RPMI7951 (cell line): ENCODE results near the gene OR1I1. TPM values are rescaled to one million over a fixed set of nuclear protein-coding genes. Genes with fewer than 3 reads are reported as not detected.
A peak's percentile ranks its signal among the peaks of the same experiment; 100 is the strongest.
"Not testable (repeated sequence)": the region's sequence is repeated elsewhere in the genome, so short reads cannot be mapped to it uniquely, and the experiment has no call there.

Experiments
- DNase-seq: peaks from one replicate; pipeline ENCODE4 v3.0.0-alpha.2; 2012; ENCODE audit warnings: low read depth
- total RNA-seq: library from RNA; depleted of rRNA; stranded (reverse); fragments of >200 nt; shearing (Covaris generic); gene quantifications from 2 replicates; pipeline ENCODE4 v1.2.3, GENCODE V29; 2014; rRNA removed

Gene OR1I1, protein sequence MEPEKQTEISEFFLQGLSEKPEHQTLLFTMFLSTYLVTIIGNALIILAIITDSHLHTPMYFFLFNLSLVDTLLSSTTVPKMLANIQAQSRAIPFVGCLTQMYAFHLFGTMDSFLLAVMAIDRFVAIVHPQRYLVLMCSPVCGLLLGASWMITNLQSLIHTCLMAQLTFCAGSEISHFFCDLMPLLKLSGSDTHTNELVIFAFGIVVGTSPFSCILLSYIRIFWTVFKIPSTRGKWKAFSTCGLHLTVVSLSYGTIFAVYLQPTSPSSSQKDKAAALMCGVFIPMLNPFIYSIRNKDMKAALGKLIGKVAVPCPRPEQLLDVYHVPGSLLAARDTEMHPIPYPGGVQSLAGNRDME
- total RNA-seq, result not detected in 2 replicates

DNA sequence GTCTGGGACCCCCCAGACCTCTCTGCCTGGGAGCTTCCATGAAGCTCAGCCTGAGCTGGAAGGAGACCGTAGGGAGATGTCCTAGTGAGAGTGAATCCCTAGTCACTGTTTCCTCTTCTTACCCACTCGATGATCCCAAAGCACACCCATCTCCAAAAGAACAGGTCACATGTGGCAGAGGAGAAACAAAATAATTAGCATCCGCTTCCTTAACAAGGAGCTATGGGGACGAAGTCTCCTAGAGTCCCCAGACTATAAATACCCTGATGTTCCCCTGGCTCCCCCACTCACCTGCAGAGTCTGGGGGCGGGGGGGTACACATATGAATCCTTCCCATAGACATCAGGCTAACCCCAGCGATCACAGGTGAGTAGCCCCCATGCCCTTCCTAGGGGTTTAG lies at the start of gene OR1I1:
Gene OR1I1, plus strand, starts transcription at position 301 of the 400 bp plus-strand sequence. CDS start 4,855 bp downstream, outside the sequence.
- no peak for DNase-seq

DNA sequence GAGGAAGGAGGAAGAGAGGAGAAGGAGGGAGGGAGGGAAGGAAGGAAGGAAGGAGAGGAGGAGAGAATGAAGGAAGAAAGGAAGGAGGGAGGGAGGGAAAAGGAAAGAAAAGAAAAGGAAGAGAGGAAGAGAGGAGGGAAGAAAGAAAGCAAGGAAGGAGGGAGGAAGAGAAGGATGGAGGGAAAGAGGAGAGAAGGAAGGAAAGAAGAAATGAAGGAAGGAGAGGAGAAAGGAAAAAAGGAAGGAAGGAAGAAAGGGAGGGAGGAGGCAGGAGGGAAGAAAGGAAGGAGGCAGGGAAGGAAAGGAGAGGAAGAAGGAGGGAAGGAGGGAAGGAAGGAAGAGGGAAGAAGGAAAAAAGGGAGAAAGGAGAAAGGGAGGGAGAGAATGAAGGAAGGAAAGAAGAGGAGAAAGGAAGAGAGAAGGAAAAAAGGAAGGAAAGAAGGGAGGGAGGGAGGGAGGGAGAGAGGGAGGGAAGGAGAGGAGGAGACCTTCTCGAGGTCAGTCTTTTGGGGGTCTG lies 46.2 kb upstream of the OR1I1 start:
- no peak for DNase-seq

DNA sequence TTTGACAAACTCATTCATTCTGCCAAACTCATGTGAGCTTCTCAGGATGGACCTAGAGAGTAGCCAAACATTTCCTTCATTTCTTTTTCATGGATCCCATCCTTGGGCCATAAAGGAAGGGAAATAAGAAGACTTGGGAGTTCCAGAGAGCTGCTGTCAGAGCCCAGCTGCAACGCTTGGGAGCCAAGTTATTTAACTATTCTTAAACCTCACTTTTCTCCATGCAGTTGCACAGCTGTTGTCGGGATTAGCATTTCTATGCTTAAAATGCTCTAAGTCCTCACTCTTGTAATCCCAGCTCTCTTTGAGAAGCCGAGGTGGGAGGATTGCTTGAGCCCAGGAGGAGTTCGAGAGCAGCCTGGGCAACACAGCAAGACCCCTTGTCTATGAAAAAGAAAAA lies 44.4 kb upstream of the OR1I1 start:
- no peak for DNase-seq

DNA sequence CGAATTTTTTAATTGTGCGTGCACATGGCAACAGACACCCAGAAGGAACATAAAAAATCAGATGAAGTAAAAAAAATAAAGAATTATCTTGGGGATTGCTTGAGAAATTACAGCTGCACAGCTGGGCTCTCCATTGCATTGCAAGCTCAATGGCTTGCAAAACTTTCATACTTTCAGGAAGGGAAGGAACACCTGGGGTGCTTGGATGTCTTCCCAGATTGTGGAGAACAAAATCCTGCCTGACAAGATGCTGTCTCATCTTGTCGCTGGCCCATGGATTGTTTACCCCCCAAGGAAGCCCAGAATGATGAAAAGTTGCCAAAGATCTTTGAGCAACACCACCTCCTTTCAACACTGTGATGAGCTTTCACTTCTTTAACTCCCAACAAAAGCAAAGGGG lies 43.7 kb upstream of the OR1I1 start:
- DNase-seq, result peak; percentile 63

DNA sequence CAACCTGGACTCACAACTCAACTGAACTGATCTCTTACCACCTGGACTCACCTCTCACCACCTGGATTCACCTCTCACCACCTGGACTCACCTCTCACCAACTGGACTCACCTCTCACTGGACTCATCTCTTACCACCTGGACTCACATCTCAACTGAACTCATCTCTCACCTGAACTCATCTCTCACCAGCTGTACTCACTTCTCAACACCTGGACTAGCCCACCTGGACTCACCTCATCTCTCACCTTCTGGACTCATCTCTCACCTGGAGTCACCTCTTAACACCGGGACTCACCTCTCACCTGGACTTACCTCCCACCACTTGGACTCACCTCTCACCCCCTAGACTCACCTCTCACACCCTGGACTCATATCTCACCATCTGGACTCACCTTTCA lies 40.0 kb upstream of the OR1I1 start:
- DNase-seq, result no peak

DNA sequence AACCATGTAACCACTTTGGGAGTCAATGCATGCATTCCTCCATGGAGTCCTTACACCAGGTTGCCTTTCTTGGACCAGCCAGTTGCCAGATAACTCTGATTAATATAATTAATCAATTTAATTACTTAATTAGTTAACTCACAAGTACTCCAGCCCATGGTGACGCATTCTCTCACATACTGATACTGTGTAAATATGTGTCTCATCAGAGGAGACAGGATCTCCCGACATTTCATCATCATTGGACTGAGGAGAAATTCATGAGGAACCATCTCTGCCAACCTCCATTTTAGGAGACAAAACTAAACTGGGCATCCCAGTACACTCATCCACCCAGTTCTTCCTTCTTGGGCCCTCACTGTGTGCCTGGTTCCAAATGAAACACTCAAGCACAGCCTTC lies 39.2 kb upstream of the OR1I1 start:
- no peak for DNase-seq

DNA sequence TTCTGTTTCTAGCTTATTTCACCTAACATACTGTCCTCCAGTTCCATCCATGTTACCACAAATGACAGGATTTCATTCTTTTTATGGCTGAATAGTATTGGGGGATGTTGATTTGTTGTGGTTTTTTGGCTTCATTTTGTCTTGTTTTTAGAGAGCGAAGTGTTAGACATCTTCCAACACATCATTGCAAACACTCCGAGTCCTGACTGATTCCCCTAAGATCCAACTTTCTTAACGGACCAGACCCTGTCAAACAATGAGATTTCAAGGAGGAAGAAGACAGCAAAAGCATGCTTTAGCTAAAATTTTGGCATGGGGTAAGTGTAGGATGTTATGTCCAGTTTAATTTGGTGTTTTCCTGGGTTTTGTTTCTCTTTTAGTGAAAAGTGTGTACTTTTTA lies 36.5 kb upstream of the OR1I1 start:
- no peak for DNase-seq

DNA sequence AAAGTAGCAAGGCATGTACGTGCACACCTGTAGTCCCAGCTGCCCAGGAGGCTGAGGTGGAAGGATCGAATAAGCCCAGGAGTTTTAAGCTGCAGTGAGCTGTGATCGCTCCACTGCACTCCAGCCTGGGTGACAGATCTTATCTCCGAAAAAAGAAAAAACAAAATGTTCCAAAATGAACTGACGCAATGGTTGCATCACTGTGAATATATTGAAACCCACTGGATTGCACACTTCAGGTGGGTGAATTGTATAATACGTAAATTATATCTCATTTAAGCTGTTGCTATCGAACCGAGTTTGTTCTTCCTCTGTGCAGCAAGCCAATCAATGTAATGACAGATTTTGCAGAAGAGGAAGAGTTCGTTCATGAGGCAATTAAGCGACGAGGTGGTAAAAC lies 34.3 kb upstream of the OR1I1 start:
- no peak for DNase-seq

DNA sequence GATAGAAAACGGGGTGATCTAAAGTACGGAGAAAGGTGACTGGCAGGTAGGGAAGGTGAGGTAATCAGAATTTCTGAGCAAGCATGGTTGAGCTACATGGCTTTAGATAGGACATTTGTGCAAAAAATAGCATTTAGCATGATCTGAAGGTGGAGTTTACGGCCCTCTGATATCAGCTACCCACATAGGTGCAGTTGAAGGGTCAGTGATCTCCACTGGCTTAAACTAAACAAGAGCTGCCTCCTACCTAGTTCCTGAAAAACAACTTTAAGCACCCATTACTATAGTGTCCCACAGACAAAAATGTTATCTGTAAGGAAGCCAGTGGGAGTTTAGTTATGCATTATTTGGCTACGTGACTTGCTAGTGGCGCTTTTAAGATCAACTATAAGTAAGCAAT lies 33.9 kb upstream of the OR1I1 start:
- no peak for DNase-seq

DNA sequence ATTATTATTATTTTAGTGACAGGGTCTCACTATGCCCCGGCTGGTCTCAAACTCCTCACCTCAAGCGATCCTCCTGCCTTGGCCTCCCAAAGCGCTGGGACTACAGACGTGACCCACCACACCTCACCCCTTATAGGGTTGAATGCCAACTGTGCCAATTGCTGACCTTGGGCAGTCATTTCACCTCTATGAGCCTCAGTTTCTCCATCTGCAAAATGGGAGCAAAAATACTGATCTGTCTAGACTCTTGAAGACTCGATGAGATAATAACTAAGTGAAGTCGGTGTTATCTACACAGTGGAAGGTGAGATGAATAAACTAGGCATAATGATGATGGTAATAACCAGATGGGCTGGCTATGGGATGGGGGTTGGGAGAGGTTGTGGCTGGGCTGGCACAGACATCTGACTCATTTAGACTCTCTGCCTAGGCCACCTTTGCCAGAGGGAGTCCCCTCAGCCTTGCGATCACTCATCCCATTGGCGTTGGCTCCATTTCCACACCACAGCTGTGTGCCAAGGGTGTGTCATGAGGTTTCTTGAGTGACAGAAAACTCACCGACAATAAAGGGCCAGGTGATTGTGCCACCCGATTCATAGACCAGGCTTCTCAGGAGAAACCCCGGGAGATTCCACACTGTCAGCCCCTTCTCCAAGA lies 33.0 kb upstream of the OR1I1 start, which contains the start of gene CASP14:
Gene CASP14, plus strand, starts transcription at position 596 of the 657 bp plus-strand sequence. CDS start 2,772 bp downstream, outside the sequence.
- peak; percentile 13 for DNase-seq

DNA sequence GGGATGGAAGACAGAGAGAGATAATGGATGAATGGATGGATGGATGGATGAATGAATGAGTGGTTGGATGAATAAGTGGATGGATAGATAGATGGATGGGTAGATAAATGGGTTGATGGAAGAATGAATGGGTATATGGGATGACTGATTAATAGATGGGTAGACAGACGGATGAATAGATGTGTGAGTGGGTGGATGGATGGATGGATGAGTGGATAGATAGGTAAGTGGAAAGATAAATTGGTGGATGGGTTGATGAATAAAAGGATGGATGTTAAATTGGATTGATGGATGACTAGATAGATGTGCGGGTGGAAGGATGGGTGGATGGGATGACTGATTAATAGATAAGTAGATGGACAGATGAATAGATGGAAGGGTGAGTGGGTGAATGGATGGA lies 31.4 kb upstream of the OR1I1 start:
- DNase-seq, result no peak

DNA sequence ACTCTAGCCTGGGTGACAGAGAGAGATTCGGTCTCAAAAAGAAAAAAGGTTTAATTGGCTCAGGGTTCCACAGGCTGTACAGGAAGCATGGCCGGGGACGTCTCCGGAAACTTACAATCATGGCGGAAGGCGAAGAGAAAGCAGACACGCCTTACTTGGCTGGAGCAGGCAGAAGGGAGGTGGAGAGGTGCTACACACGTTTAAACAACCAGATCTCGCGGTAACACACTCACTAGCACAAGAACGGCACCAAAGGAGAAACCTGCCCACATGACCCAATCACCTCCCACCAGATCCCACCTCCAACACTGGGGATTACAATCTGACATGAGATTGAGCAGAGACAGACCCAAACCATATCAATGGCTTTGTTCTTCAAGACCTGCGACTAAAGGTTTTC lies 20.0 kb upstream of the OR1I1 start:
- DNase-seq, result peak; percentile 34

DNA sequence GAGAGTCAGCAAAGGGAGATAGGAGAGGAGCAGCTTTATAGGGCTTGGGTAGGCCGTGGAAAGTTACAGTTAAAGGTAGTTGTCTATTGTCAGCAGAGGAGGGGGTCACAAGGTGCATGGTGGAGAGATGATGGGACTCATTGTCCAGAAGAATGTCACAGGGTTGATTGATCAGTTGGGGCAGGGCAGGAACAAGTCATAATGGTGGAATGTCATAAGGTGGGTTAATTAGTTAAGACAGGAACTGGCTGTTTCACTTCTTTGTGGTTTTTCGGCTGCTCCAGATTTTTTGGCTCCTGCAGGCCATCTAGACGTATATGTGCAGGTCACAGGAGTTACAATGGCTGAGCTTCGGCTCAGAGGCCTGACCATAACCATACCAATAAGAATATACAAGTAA lies 11.6 kb upstream of the OR1I1 start:
- peak; percentile 33 for DNase-seq

DNA sequence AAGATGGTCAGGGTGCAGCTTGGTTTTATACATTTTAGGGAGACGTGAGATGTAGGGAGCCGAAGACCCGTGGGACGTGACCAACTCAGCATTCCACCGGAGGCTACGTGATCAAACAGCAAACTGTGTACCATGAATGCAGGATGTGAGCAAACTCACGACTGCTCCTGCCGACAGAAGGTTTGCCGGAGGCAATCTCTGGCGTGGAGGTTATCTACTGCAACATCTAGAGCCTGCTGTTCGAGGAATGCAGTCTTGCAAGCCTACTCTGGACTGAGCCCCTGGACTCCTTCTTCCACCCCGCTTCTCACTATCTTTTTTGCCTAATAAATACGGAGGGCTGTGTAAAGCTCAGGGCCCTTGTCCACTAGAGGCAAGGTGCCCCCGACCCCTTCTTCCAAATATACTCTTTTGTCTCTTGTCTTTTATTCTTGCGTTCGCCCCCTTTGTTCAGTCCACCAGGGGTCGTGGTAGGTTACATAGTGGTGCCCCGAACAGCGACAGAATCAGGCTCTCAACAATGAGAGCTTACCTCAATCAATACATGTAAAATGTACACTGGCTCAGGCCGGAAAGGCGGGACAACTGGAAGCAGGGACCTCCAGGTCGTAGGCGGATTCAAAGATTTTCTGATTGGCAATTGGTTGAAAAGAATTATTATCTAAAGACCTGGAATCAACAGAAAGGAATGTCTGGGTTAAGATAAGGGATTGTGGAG lies 8.9 kb upstream of the OR1I1 start:
- DNase-seq, result peak; percentile 94

DNA sequence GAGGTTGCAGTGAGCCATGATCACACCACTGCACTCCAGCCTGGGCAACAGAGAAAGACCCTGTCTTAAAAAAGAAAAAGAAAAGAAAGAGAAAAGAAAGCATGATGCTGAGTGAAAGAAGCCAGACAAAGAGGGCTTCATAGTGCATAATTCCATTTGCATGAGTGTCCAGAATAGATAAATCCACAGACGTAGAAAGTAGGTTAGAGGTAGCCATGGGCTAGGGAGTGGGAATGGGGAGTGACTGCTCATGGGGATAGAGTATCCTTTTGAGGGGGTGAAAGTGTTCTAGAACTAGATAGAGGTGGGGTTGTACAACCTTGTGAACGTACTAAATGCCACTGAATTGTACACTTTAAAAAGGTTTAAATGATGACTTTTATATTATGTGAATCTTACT lies 7.6 kb upstream of the OR1I1 start:
- DNase-seq, result peak; percentile 22

DNA sequence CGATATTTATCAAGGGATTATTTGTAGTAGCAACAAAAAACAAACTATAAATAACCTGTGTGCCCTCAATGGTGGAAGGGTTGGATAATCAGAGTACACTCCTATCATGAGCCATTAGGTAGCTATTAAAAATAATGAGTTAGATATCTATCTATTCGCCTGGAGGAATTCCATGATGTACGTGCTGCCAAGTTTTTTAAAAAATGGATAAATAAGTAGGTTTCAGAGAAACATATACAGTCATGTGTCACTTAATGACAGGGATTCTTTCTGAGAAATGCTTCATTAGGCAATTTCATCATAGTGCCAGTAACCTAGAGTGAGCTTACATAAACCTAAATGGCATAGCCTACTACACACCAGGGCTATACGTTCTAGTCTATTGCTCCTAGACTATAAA lies 6.2 kb upstream of the OR1I1 start:
- DNase-seq, result no peak

DNA sequence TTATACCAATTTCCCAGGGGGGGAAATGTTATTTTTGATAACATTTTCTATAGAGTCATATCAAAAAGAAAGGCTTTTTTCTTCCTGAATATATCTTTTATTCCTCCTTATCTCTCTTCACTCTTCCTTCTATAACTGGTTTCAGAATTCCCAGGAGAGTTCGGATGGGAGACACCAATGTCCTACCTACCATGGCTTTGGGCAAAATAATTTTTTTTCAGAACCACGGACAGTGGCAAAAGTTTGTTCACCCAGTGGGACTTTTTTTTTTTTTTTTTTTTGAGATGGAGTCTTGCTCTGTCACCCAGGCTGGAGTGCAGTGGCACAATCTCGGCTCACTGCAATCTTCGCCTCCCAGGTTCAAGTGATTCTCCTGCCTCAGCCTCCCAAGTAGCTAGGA lies 2.0 kb upstream of the OR1I1 start:
- DNase-seq, result peak; percentile 33

DNA sequence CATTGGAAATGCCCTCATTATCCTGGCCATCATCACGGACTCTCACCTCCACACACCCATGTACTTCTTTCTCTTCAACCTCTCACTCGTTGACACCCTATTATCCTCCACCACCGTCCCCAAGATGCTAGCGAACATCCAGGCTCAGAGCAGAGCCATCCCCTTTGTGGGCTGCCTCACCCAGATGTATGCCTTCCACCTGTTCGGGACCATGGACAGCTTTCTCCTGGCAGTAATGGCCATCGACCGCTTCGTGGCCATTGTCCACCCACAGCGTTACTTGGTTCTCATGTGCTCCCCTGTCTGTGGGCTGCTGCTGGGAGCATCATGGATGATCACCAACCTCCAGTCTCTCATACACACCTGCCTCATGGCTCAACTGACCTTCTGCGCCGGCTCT lies 5.2 kb downstream of the OR1I1 start:
- DNase-seq, result no peak

DNA sequence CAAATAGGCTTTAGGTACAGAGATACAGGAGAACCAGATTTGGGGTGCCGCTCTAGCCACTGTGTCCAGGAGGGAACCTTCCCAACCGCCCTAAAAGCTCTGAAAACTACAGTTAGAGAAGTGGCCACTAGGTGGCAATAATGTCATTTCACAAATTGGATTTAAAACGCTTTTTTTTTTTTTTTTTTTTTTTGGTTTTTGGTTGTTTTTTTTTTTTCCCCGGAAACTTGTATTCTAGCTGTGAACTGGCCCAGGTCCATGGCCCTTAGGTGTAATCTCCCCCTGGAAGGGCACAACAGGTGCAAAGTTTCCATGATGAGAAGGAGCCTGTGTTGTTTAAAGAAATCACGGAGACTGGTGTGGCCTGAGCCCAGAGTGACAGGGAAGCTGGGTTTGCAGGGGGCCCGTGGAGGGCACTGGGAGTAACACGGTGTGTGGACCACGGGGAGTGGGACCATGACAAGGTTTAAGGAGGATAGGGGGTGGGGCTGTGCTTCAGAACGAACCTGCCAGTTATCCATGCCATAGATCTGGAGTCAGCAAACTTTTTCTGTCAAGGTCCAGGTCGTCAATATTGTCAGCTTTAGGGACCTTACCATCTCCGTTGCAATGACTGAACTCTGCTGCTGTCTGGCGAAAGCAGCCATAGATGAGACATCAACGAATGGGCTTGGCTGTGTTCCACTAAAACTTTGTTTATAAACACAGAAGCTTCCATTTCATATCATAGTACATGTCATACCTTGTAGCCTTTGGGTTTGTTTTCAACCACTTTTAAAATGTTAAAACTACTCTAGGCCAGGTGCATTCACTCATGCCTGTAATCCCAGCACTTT lies 10.1 kb downstream of the OR1I1 start:
- DNase-seq, result peak; percentile 67

DNA sequence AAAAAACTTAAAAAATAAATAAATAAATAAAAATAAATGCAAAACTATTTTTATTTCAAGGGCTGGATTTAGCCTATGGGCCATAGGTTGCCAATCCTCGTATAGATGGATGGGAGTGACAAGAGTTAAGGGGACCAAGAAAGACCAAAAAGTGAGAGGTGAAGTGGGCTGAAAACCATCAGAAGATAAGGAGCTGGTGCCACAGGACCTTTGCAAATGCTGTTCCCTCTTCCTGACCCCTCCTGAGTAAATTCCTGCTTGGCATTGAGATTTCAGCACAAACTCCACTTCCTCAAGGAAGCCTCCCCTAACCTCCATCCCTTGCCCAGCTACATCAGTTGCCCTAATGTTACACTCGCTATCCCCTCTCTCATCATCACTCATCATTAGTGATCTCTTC lies 11.0 kb downstream of the OR1I1 start:
- no peak for DNase-seq

DNA sequence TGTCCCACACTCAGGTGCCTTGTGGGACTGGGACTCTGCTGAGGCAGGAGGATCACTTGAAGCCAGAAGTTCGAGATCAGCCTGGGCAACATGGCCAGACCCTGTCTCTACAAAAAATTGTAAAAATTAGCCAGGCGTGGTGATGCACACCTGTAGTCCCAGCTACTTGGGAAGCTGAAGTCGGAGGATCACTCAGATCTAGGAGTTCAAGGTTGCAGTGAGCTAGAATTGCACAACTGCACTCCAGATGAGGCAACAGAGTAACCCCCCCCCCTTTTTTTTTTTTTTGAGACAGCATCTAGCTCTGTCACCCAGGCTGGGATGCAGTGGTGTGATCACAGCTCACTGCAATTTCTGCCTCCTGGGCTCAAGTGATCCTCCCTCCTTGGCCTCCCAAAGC lies 14.2 kb downstream of the OR1I1 start:
- DNase-seq, result no peak

DNA sequence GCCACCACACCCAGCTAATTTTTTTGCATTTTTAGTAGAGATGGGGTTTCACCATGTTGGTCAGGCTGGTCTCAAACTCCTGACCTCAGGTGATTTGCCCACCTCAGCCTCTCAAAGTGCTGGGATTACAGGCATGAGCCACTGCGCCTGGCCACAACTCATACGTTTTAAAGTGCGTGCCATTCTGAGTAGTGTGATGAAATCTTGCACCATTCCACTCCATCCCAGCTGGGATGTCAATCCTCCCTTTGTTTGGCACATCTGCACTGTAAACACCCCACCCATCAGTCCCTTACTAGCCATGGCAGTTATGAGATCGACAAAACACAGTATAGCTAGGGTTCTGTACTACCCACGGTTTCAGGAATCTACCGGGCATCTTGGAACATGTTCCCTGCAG lies 16.0 kb downstream of the OR1I1 start:
- not testable (repeated sequence) for DNase-seq
